ENCODE measurements around the gene IFNE.

GRCh38 chr9:21510806-21511205 lies 28.7 kb upstream of the IFNE start:
- TF ChIP-seq BHLHE40 (IDR thresholded peaks at IDR 0.05; ENCODE audit: borderline replicate concordance): no peak
- TF ChIP-seq L3MBTL2 (conservative IDR thresholded peaks at IDR 0.05): no peak
- no peak for TF ChIP-seq HDGF (IDR thresholded peaks at IDR 0.05; ENCODE audit: borderline replicate concordance)
- no peak for TF ChIP-seq SP1 (IDR thresholded peaks at IDR 0.05)
- no peak for TF ChIP-seq FOXA1 (IDR thresholded peaks at IDR 0.05)
- TF ChIP-seq ELF4 (IDR thresholded peaks at IDR 0.05): no peak
- no peak for TF ChIP-seq CTBP1 (IDR thresholded peaks at IDR 0.05; ENCODE audit: borderline replicate concordance)
- no peak for TF ChIP-seq FOXM1 (IDR thresholded peaks at IDR 0.05; ENCODE audit: borderline replicate concordance)
- TF ChIP-seq NFRKB (IDR thresholded peaks at IDR 0.05): no peak
- no peak for TF ChIP-seq SUZ12 (IDR thresholded peaks at IDR 0.05)
- TF ChIP-seq TARDBP (IDR thresholded peaks at IDR 0.05): no peak
- TF ChIP-seq PKNOX1 (IDR thresholded peaks at IDR 0.05): no peak
